AG10803 (cell line): ENCODE measurements around the gene LTBP4.

ENCODE experiments used
- DNase-seq: peaks from one replicate; pipeline ENCODE4 v3.0.0; 2010; ENCODE audit warnings: low read depth
- H3K4me3 ChIP-seq: 2 replicates; pipeline ENCODE4 v1.5.1; 2011; ENCODE audit warnings: mild to moderate bottlenecking, low read length, control low read depth
- CTCF ChIP-seq: conservative IDR thresholded peaks from 2 replicates; pipeline ENCODE4 v1.5.1; 2011; ENCODE audit warnings: mild to moderate bottlenecking, low read length, control low read depth, inconsistent platforms

The LTBP4 gene

GRCh38 chr19:40601134-40601974 lies at the start of gene LTBP4:
LTBP4 (plus strand) TSS chr19:40601369; CDS start chr19:40601388, 19 bp downstream.
- H3K4me3 ChIP-seq, result peak within 1 kb of the TSS; percentile 34
- no peak for DNase-seq
- 0 out of 2 replicates have a peak, but pooled peaks have one; percentile 0 for TF ChIP-seq CTCF

- no peak overlapping the region for H3K4me3 ChIP-seq
- TF ChIP-seq CTCF, result no peak
- DNase-seq, result no peak
Observed at GRCh38 chr19:40552848-40553247, 48.3 kb upstream of the LTBP4 start.

GRCh38 chr19:40553885-40554857 lies 47.0 kb upstream of the LTBP4 start:
- no peak overlapping the region for H3K4me3 ChIP-seq
- TF ChIP-seq CTCF, result no peak
- no peak for DNase-seq

GRCh38 chr19:40555978-40556689 lies 45.0 kb upstream of the LTBP4 start:
- TF ChIP-seq CTCF, result no peak
- no peak overlapping the region for H3K4me3 ChIP-seq
- no peak for DNase-seq

GRCh38 chr19:40556953-40557530 lies 44.1 kb upstream of the LTBP4 start:
- TF ChIP-seq CTCF, result no peak
- DNase-seq, result no peak
- H3K4me3 ChIP-seq, result no peak overlapping the region

- DNase-seq, result no peak
- no peak for TF ChIP-seq CTCF
- no peak overlapping the region for H3K4me3 ChIP-seq
Observed at GRCh38 chr19:40559394-40559793, 41.8 kb upstream of the LTBP4 start.
